ENCODE measurements around the gene UBASH3B.

The UBASH3B gene

DNA sequence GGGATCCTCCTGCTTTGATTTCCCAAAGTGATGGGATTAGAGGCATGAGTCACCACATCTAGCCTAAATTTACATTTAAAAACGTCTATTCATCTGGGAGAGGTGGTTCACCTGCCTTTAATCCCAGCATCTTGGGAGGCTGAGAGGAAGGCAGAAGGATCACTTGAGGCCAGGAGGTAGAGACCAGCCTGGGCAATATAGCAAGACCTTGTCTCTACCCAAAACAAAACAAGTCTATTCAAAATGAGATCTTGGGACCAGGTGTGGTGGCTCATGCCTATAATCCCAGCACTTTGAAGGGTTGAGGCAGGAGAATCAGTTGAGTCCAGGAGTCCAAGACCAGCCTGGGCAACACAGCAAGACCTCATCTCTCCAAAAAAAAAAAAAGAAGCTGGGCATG, 4.9 kb upstream of the UBASH3B start:
- no peak overlapping the region for H3K4me3 ChIP-seq (ENCODE audit: low read length)
- peaks cover 21% of the 10 kb centered on the region for H3K27me3 ChIP-seq (ENCODE audit: control insufficient read depth, insufficient read depth, low read length)
- H3K4me1 ChIP-seq (ENCODE audit: control insufficient read depth, low read depth, low read length), result peaks cover 4% of the 10 kb centered on the region
- no peak overlapping the region for H3K9ac ChIP-seq (ENCODE audit: low read length)
- no peaks in the 10 kb centered on the region for H3K36me3 ChIP-seq (ENCODE audit: control insufficient read depth, low read depth, low read length)
- no peak overlapping the region for H3K27ac ChIP-seq (ENCODE audit: low read length)
- no peaks in the 10 kb centered on the region for H3K9me3 ChIP-seq (ENCODE audit: control insufficient read depth, low read depth, low read length)

- Histone ChIP-seq H3K9me3 (ENCODE audit: control insufficient read depth, low read depth, low read length) (no peaks in the 10 kb centered on the region), H3K36me3 (ENCODE audit: control insufficient read depth, low read depth, low read length) (no peaks in the 10 kb centered on the region), H3K4me3 (ENCODE audit: low read length) (no peak overlapping the region), H3K9ac (ENCODE audit: low read length) (no peak overlapping the region), H3K27me3 (ENCODE audit: control insufficient read depth, insufficient read depth, low read length) (peaks cover 26% of the 10 kb centered on the region), H3K27ac (ENCODE audit: low read length) (no peak overlapping the region), H3K4me1 (ENCODE audit: control insufficient read depth, low read depth, low read length) (peaks cover 4% of the 10 kb centered on the region)
These were observed 3.0 kb upstream of the UBASH3B start for GRCh38 chr11:122652495-122652894.

GRCh38 chr11:122653916-122654585, 1.5 kb upstream of the UBASH3B start:
- H3K9ac ChIP-seq (ENCODE audit: low read length), result no peak overlapping the region
- no peaks in the 10 kb centered on the region for H3K9me3 ChIP-seq (ENCODE audit: control insufficient read depth, low read depth, low read length)
- H3K27me3 ChIP-seq (ENCODE audit: control insufficient read depth, insufficient read depth, low read length), result peaks cover 31% of the 10 kb centered on the region
- H3K4me3 ChIP-seq (ENCODE audit: low read length), result no peak overlapping the region
- peaks cover 4% of the 10 kb centered on the region for H3K4me1 ChIP-seq (ENCODE audit: control insufficient read depth, low read depth, low read length)
- H3K27ac ChIP-seq (ENCODE audit: low read length), result no peak overlapping the region
- H3K36me3 ChIP-seq (ENCODE audit: control insufficient read depth, low read depth, low read length), result no peaks in the 10 kb centered on the region

DNA sequence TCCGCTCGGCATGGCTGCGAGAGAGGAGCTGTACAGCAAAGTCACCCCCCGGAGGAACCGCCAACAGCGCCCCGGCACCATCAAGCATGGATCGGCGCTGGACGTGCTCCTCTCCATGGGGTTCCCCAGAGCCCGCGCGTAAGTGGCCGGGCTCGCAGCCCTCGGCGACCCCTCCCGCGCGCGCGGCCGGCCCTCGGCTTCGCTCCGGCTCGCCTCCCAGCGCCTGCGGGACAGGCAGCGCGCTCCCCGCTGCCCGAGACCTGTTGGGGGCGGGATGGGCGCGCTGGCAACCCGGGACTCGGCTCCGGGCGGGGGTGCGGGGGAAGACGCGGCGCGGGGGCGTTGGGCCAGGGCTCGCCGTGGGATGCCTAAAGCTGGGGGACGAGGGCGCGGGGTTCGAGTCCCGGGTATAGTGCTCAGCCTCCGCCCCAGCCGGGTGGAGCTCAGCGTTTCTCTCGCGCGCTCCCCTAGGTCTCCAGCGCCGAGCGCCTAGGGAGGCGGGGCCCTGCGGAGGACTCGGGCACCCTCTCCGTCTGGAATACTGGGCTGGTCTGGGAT, 630 bp downstream of the UBASH3B start:
- peak overlapping the region; percentile 42 for H3K9ac ChIP-seq (ENCODE audit: low read length)
- H3K27ac ChIP-seq (ENCODE audit: low read length), result no peak overlapping the region
- peak overlapping the region; percentile 89 for H3K4me3 ChIP-seq (ENCODE audit: low read length)
- H3K9me3 ChIP-seq (ENCODE audit: control insufficient read depth, low read depth, low read length), result no peaks in the 10 kb centered on the region
- peaks cover 4% of the 10 kb centered on the region for H3K4me1 ChIP-seq (ENCODE audit: control insufficient read depth, low read depth, low read length)
- H3K27me3 ChIP-seq (ENCODE audit: control insufficient read depth, insufficient read depth, low read length), result peaks cover 31% of the 10 kb centered on the region
- H3K36me3 ChIP-seq (ENCODE audit: control insufficient read depth, low read depth, low read length), result no peaks in the 10 kb centered on the region

GRCh38 chr11:122656631-122657101, 1.1 kb downstream of the UBASH3B start:
- Histone ChIP-seq H3K27me3 (ENCODE audit: control insufficient read depth, insufficient read depth, low read length) (peaks cover 31% of the 10 kb centered on the region), H3K9ac (ENCODE audit: low read length) (peak overlapping the region; percentile 36), H3K4me3 (ENCODE audit: low read length) (peak overlapping the region; percentile 89), H3K9me3 (ENCODE audit: control insufficient read depth, low read depth, low read length) (no peaks in the 10 kb centered on the region), H3K36me3 (ENCODE audit: control insufficient read depth, low read depth, low read length) (no peaks in the 10 kb centered on the region), H3K4me1 (ENCODE audit: control insufficient read depth, low read depth, low read length) (peaks cover 4% of the 10 kb centered on the region), H3K27ac (ENCODE audit: low read length) (no peak overlapping the region)

- no peak overlapping the region for H3K9ac ChIP-seq (ENCODE audit: low read length)
- peaks cover 4% of the 10 kb centered on the region for H3K4me1 ChIP-seq (ENCODE audit: control insufficient read depth, low read depth, low read length)
- H3K27ac ChIP-seq (ENCODE audit: low read length), result no peak overlapping the region
- peaks cover 15% of the 10 kb centered on the region for H3K27me3 ChIP-seq (ENCODE audit: control insufficient read depth, insufficient read depth, low read length)
- no peak overlapping the region for H3K4me3 ChIP-seq (ENCODE audit: low read length)
- H3K36me3 ChIP-seq (ENCODE audit: control insufficient read depth, low read depth, low read length), result no peaks in the 10 kb centered on the region
- H3K9me3 ChIP-seq (ENCODE audit: control insufficient read depth, low read depth, low read length), result no peaks in the 10 kb centered on the region
These were observed 4.4 kb downstream of the UBASH3B start for GRCh38 chr11:122659676-122660554.

- H3K4me1 ChIP-seq (ENCODE audit: control insufficient read depth, low read depth, low read length), result no peaks in the 10 kb centered on the region
- no peak overlapping the region for H3K4me3 ChIP-seq (ENCODE audit: low read length)
- peaks cover 10% of the 10 kb centered on the region for H3K27me3 ChIP-seq (ENCODE audit: control insufficient read depth, insufficient read depth, low read length)
- H3K9ac ChIP-seq (ENCODE audit: low read length), result no peak overlapping the region
- no peak overlapping the region for H3K27ac ChIP-seq (ENCODE audit: low read length)
- no peaks in the 10 kb centered on the region for H3K36me3 ChIP-seq (ENCODE audit: control insufficient read depth, low read depth, low read length)
- H3K9me3 ChIP-seq (ENCODE audit: control insufficient read depth, low read depth, low read length), result no peaks in the 10 kb centered on the region
These were observed 5.8 kb downstream of the UBASH3B start for GRCh38 chr11:122661182-122661945.

DNA sequence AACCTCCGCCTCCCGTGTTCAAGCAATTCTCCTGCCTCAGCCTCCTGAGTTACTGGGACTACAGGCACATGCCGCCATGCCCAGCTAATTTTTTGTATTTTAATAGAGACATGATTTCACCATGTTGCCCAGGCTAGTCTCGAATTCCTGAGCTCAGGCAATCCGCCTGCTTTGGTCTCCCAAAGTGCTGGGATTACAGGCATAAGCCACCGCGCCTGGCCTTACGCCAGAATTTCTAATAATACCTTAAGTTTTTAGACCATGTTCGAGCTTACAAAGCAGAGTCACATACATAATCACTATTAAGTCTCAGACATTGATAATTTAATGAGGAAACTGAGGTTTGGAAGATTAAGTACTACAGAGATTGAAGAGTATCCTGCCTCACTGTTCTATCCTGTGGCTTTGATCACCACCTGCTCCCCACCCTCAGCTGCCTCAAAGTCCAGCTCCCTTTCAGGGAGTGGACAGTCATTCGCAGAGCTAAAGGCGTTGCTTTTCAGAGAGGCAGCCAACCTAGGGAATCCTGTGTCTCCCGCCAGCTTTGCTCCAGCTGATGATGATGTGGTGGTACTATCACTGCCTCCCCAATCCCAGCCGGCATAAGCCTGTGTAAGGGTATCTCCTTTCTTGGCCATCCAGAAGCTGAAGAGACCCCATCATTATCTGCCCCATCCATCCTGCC, 7.7 kb downstream of the UBASH3B start:
- Histone ChIP-seq H3K27ac (ENCODE audit: low read length) (no peak overlapping the region), H3K9ac (ENCODE audit: low read length) (no peak overlapping the region), H3K36me3 (ENCODE audit: control insufficient read depth, low read depth, low read length) (no peaks in the 10 kb centered on the region), H3K4me1 (ENCODE audit: control insufficient read depth, low read depth, low read length) (no peaks in the 10 kb centered on the region), H3K4me3 (ENCODE audit: low read length) (no peak overlapping the region), H3K27me3 (ENCODE audit: control insufficient read depth, insufficient read depth, low read length) (no peaks in the 10 kb centered on the region), H3K9me3 (ENCODE audit: control insufficient read depth, low read depth, low read length) (no peaks in the 10 kb centered on the region)

DNA sequence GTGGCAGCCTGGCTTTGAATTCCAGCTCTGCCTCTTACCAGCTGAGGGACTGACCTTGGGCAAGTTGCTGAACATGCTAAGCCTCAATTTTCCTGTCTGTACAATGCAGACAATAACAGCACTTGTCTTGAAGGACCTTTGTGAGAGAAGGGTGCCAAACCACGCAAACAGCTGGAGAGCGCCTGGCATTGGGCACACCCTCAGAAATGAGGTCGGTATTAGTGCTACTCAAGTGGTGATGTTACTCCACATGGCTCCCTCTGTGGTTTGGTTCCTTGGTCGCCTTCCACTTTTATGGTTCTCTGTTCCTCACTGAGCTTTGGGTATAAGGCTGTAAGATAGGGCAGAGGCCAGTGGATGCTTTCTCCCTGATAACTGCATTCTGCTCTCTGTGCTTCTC, 8.2 kb downstream of the UBASH3B start:
- Histone ChIP-seq H3K9ac (ENCODE audit: low read length) (no peak overlapping the region), H3K4me3 (ENCODE audit: low read length) (no peak overlapping the region), H3K27me3 (ENCODE audit: control insufficient read depth, insufficient read depth, low read length) (no peaks in the 10 kb centered on the region), H3K36me3 (ENCODE audit: control insufficient read depth, low read depth, low read length) (no peaks in the 10 kb centered on the region), H3K4me1 (ENCODE audit: control insufficient read depth, low read depth, low read length) (no peaks in the 10 kb centered on the region), H3K27ac (ENCODE audit: low read length) (no peak overlapping the region), H3K9me3 (ENCODE audit: control insufficient read depth, low read depth, low read length) (no peaks in the 10 kb centered on the region)

- H3K27ac ChIP-seq (ENCODE audit: low read length), result no peak overlapping the region
- no peaks in the 10 kb centered on the region for H3K4me1 ChIP-seq (ENCODE audit: control insufficient read depth, low read depth, low read length)
- H3K9me3 ChIP-seq (ENCODE audit: control insufficient read depth, low read depth, low read length), result no peaks in the 10 kb centered on the region
- H3K27me3 ChIP-seq (ENCODE audit: control insufficient read depth, insufficient read depth, low read length), result no peaks in the 10 kb centered on the region
- no peak overlapping the region for H3K4me3 ChIP-seq (ENCODE audit: low read length)
- H3K9ac ChIP-seq (ENCODE audit: low read length), result no peak overlapping the region
- H3K36me3 ChIP-seq (ENCODE audit: control insufficient read depth, low read depth, low read length), result no peaks in the 10 kb centered on the region
These were observed 8.7 kb downstream of the UBASH3B start for GRCh38 chr11:122664188-122664587.

DNA sequence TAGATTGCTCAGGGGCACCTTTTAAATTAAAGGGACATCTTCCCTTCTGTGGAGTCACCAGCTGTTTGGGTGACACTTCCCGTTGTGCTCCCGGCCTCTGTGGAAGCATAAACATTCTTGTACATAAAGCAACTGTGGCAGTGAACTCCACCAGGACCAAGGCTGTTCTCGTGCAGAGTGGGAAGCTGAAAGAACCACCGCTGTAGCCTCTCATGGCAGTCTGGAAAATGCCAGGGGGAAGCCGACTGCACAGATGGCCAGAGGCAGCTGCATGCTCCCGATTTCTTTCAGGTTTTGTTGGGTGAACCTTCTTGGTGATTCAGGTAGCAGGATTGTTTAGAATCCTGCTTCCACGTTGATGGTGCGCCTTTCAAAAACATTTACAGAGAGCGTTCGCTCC, 10.3 kb downstream of the UBASH3B start:
- Histone ChIP-seq H3K27ac (ENCODE audit: low read length) (no peak overlapping the region), H3K4me1 (ENCODE audit: control insufficient read depth, low read depth, low read length) (no peaks in the 10 kb centered on the region), H3K27me3 (ENCODE audit: control insufficient read depth, insufficient read depth, low read length) (no peaks in the 10 kb centered on the region), H3K9ac (ENCODE audit: low read length) (no peak overlapping the region), H3K36me3 (ENCODE audit: control insufficient read depth, low read depth, low read length) (no peaks in the 10 kb centered on the region), H3K9me3 (ENCODE audit: control insufficient read depth, low read depth, low read length) (no peaks in the 10 kb centered on the region), H3K4me3 (ENCODE audit: low read length) (no peak overlapping the region)

Measured in iPS-18a (cell line).